ENCODE measurements around the gene MMP10.

Gene MMP10

GRCh38 chr11:102780491-102780918, at the start of gene MMP10:
TSS of gene MMP10 (minus strand) at chr11:102780628. CDS start at chr11:102780591, 37 bp downstream.
- Mint-ChIP-seq H3K36me3 (ENCODE audit: insufficient read depth) (no peaks in the 10 kb centered on the region), H3K4me1 (no peaks in the 10 kb centered on the region), H3K27ac (ENCODE audit: low read depth) (no peak within 1 kb of the TSS), H3K27me3 (peaks cover 22% of the 10 kb centered on the region), H3K9me3 (no peaks in the 10 kb centered on the region), H3K4me3 (no peak within 1 kb of the TSS)
- DNase-seq (ENCODE audit: low spot score in 2 of 2) (no peak), ATAC-seq (replicated peaks; ENCODE audit: extremely low read depth, poor library complexity, severe bottlenecking) (no peak)

GRCh38 chr11:102829316-102830000, 49.0 kb upstream of the MMP10 start:
- Mint-ChIP-seq H3K4me3 (no peak overlapping the region), H3K27ac (ENCODE audit: low read depth) (no peak overlapping the region), H3K9me3 (no peaks in the 10 kb centered on the region), H3K27me3 (peaks cover 59% of the 10 kb centered on the region), H3K4me1 (no peaks in the 10 kb centered on the region), H3K36me3 (ENCODE audit: insufficient read depth) (no peaks in the 10 kb centered on the region)
- no peak for DNase-seq (ENCODE audit: low spot score in 2 of 2)
- no peak for ATAC-seq (replicated peaks; ENCODE audit: extremely low read depth, poor library complexity, severe bottlenecking)

GRCh38 chr11:102824556-102824955, 44.1 kb upstream of the MMP10 start:
- no peak overlapping the region for H3K4me3 Mint-ChIP-seq
- no peak overlapping the region for H3K27ac Mint-ChIP-seq (ENCODE audit: low read depth)
- H3K4me1 Mint-ChIP-seq, result no peaks in the 10 kb centered on the region
- H3K36me3 Mint-ChIP-seq (ENCODE audit: insufficient read depth), result no peaks in the 10 kb centered on the region
- ATAC-seq (replicated peaks; ENCODE audit: extremely low read depth, poor library complexity, severe bottlenecking) (no peak), DNase-seq (ENCODE audit: low spot score in 2 of 2) (no peak)
- H3K27me3 Mint-ChIP-seq, result peaks cover 20% of the 10 kb centered on the region
- no peaks in the 10 kb centered on the region for H3K9me3 Mint-ChIP-seq

- H3K4me1 Mint-ChIP-seq, result no peaks in the 10 kb centered on the region
- H3K4me3 Mint-ChIP-seq, result no peak overlapping the region
- H3K27ac Mint-ChIP-seq (ENCODE audit: low read depth), result no peak overlapping the region
- ATAC-seq (replicated peaks; ENCODE audit: extremely low read depth, poor library complexity, severe bottlenecking) (no peak), DNase-seq (ENCODE audit: low spot score in 2 of 2) (no peak)
- no peaks in the 10 kb centered on the region for H3K27me3 Mint-ChIP-seq
- H3K9me3 Mint-ChIP-seq, result peaks cover 11% of the 10 kb centered on the region
- peaks cover 2% of the 10 kb centered on the region for H3K36me3 Mint-ChIP-seq (ENCODE audit: insufficient read depth)
Observed at GRCh38 chr11:102819491-102819890, 39.1 kb upstream of the MMP10 start.

GRCh38 chr11:102813484-102813883, 33.1 kb upstream of the MMP10 start:
- no peak for ATAC-seq (replicated peaks; ENCODE audit: extremely low read depth, poor library complexity, severe bottlenecking)
- H3K4me1 Mint-ChIP-seq, result no peaks in the 10 kb centered on the region
- peaks cover 2% of the 10 kb centered on the region for H3K36me3 Mint-ChIP-seq (ENCODE audit: insufficient read depth)
- H3K27ac Mint-ChIP-seq (ENCODE audit: low read depth), result no peak overlapping the region
- no peak overlapping the region for H3K4me3 Mint-ChIP-seq
- H3K9me3 Mint-ChIP-seq, result peaks cover 16% of the 10 kb centered on the region
- peaks cover 10% of the 10 kb centered on the region for H3K27me3 Mint-ChIP-seq
- DNase-seq (ENCODE audit: low spot score in 2 of 2), result no peak

GRCh38 chr11:102812188-102812587, 31.8 kb upstream of the MMP10 start:
- ATAC-seq (replicated peaks; ENCODE audit: extremely low read depth, poor library complexity, severe bottlenecking), result no peak
- H3K9me3 Mint-ChIP-seq, result peaks cover 11% of the 10 kb centered on the region
- no peaks in the 10 kb centered on the region for H3K36me3 Mint-ChIP-seq (ENCODE audit: insufficient read depth)
- DNase-seq (ENCODE audit: low spot score in 2 of 2), result no peak
- no peak overlapping the region for H3K4me3 Mint-ChIP-seq
- H3K4me1 Mint-ChIP-seq, result no peaks in the 10 kb centered on the region
- peaks cover 23% of the 10 kb centered on the region for H3K27me3 Mint-ChIP-seq
- H3K27ac Mint-ChIP-seq (ENCODE audit: low read depth), result no peak overlapping the region

- no peaks in the 10 kb centered on the region for H3K36me3 Mint-ChIP-seq (ENCODE audit: insufficient read depth)
- no peak overlapping the region for H3K4me3 Mint-ChIP-seq
- H3K4me1 Mint-ChIP-seq, result no peaks in the 10 kb centered on the region
- DNase-seq (ENCODE audit: low spot score in 2 of 2), result no peak
- ATAC-seq (replicated peaks; ENCODE audit: extremely low read depth, poor library complexity, severe bottlenecking), result no peak
- H3K27ac Mint-ChIP-seq (ENCODE audit: low read depth), result no peak overlapping the region
- peaks cover 11% of the 10 kb centered on the region for H3K9me3 Mint-ChIP-seq
- peaks cover 27% of the 10 kb centered on the region for H3K27me3 Mint-ChIP-seq
Observed at GRCh38 chr11:102810950-102811660, 30.7 kb upstream of the MMP10 start.

- Mint-ChIP-seq H3K4me1 (no peaks in the 10 kb centered on the region), H3K27ac (ENCODE audit: low read depth) (no peak overlapping the region), H3K36me3 (ENCODE audit: insufficient read depth) (no peaks in the 10 kb centered on the region), H3K27me3 (peaks cover 27% of the 10 kb centered on the region), H3K9me3 (peaks cover 5% of the 10 kb centered on the region), H3K4me3 (no peak overlapping the region)
- ATAC-seq (replicated peaks; ENCODE audit: extremely low read depth, poor library complexity, severe bottlenecking) (no peak), DNase-seq (ENCODE audit: low spot score in 2 of 2) (no peak)
Observed at GRCh38 chr11:102809971-102810370, 29.5 kb upstream of the MMP10 start.

GRCh38 chr11:102807921-102808320, 27.5 kb upstream of the MMP10 start:
- no peaks in the 10 kb centered on the region for H3K9me3 Mint-ChIP-seq
- DNase-seq (ENCODE audit: low spot score in 2 of 2), result no peak
- peaks cover 44% of the 10 kb centered on the region for H3K27me3 Mint-ChIP-seq
- no peak overlapping the region for H3K27ac Mint-ChIP-seq (ENCODE audit: low read depth)
- H3K4me3 Mint-ChIP-seq, result no peak overlapping the region
- no peak for ATAC-seq (replicated peaks; ENCODE audit: extremely low read depth, poor library complexity, severe bottlenecking)
- H3K4me1 Mint-ChIP-seq, result no peaks in the 10 kb centered on the region
- H3K36me3 Mint-ChIP-seq (ENCODE audit: insufficient read depth), result no peaks in the 10 kb centered on the region

- no peak for DNase-seq (ENCODE audit: low spot score in 2 of 2)
- Mint-ChIP-seq H3K36me3 (ENCODE audit: insufficient read depth) (no peaks in the 10 kb centered on the region), H3K27ac (ENCODE audit: low read depth) (no peak overlapping the region), H3K27me3 (peaks cover 44% of the 10 kb centered on the region), H3K4me1 (no peaks in the 10 kb centered on the region), H3K4me3 (no peak overlapping the region), H3K9me3 (no peaks in the 10 kb centered on the region)
- no peak for ATAC-seq (replicated peaks; ENCODE audit: extremely low read depth, poor library complexity, severe bottlenecking)
Observed at GRCh38 chr11:102806296-102806695, 25.9 kb upstream of the MMP10 start.

- no peak for DNase-seq (ENCODE audit: low spot score in 2 of 2)
- H3K36me3 Mint-ChIP-seq (ENCODE audit: insufficient read depth), result no peaks in the 10 kb centered on the region
Observed at GRCh38 chr11:102802341-102802740, 21.9 kb upstream of the MMP10 start.

GRCh38 chr11:102800767-102801166, 20.3 kb upstream of the MMP10 start:
- no peaks in the 10 kb centered on the region for H3K36me3 Mint-ChIP-seq (ENCODE audit: insufficient read depth)
- no peak for DNase-seq (ENCODE audit: low spot score in 2 of 2)
- no peak overlapping the region for H3K4me3 Mint-ChIP-seq
- no peak overlapping the region for H3K27ac Mint-ChIP-seq (ENCODE audit: low read depth)
- H3K27me3 Mint-ChIP-seq, result peaks cover 17% of the 10 kb centered on the region
- no peaks in the 10 kb centered on the region for H3K9me3 Mint-ChIP-seq
- H3K4me1 Mint-ChIP-seq, result no peaks in the 10 kb centered on the region
- no peak for ATAC-seq (replicated peaks; ENCODE audit: extremely low read depth, poor library complexity, severe bottlenecking)

More at GRCh38 chr11:102802341-102802740, 21.9 kb upstream of the MMP10 start:
- Mint-ChIP-seq H3K4me3 (no peak overlapping the region), H3K27ac (ENCODE audit: low read depth) (no peak overlapping the region), H3K27me3 (peaks cover 22% of the 10 kb centered on the region), H3K9me3 (no peaks in the 10 kb centered on the region), H3K4me1 (no peaks in the 10 kb centered on the region)
- no peak for ATAC-seq (replicated peaks; ENCODE audit: extremely low read depth, poor library complexity, severe bottlenecking)

GRCh38 chr11:102799681-102800340, 19.4 kb upstream of the MMP10 start:
- H3K27me3 Mint-ChIP-seq, result peaks cover 17% of the 10 kb centered on the region
- no peak for DNase-seq (ENCODE audit: low spot score in 2 of 2)
- H3K4me3 Mint-ChIP-seq, result no peak overlapping the region
- H3K9me3 Mint-ChIP-seq, result no peaks in the 10 kb centered on the region
- H3K27ac Mint-ChIP-seq (ENCODE audit: low read depth), result no peak overlapping the region
- ATAC-seq (replicated peaks; ENCODE audit: extremely low read depth, poor library complexity, severe bottlenecking), result no peak
- no peaks in the 10 kb centered on the region for H3K36me3 Mint-ChIP-seq (ENCODE audit: insufficient read depth)
- H3K4me1 Mint-ChIP-seq, result no peaks in the 10 kb centered on the region
